Inflammatory macrophage treated with lipopolysaccharide for 1 hour (primary cell): ENCODE results near the gene TMIE.
"Not testable (repeated sequence)": the region's sequence is repeated elsewhere in the genome, so short reads cannot be mapped to it uniquely, and the experiment has no call there.

ENCODE experiments used
- DNase-seq, 2 donors: peaks; one replicate each; pipeline ENCODE4 v3.0.0-alpha.2; 2020 to 2022

TMIE gene

DNA sequence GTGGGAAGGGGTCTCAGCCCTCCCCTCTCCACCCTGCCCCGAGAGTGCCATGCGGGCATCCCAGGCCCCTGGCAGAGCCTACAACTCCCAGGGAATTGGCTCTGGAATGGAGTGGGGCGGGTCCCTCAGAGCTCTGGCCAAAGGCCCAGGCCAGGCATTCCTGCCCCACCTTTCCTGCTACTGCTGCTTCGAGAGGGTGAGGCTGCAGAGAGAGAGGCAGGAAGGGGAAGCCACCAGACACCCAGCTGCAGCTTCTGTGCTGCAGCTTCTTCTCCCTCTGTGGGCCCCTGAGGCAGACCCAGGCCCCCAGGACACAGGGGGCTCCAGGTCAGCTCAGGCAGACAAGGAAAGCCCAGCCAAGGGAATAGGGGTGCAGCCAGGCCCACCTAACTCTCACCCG, 10.4 kb upstream of the TMIE start:
- no peak for DNase-seq

- no peak for DNase-seq
Measured at GRCh38 chr3:46692566-46692990, 8.6 kb upstream of the TMIE start.

GRCh38 chr3:46693038-46693891, 7.9 kb upstream of the TMIE start, which contains the start of gene ALS2CL:
Gene ALS2CL, minus strand, starts transcription at chr3:46693679. Its CDS starts 4,239 bp downstream, at chr3:46689440.
- DNase-seq: peak; percentile 65 to 66

GRCh38 chr3:46693892-46694226, 7.3 kb upstream of the TMIE start:
- DNase-seq: peak; percentile 61 to 67

- no peak for DNase-seq
Measured at GRCh38 chr3:46694520-46694919, 6.7 kb upstream of the TMIE start.

- peak; percentile 91 to 94 for DNase-seq
Measured at GRCh38 chr3:46695177-46695961, 5.8 kb upstream of the TMIE start.

- no peak for DNase-seq
Measured at GRCh38 chr3:46695962-46696894, 5.0 kb upstream of the TMIE start.

GRCh38 chr3:46699676-46700523, 1.3 kb upstream of the TMIE start:
- DNase-seq: peak; percentile 82 to 85

DNA sequence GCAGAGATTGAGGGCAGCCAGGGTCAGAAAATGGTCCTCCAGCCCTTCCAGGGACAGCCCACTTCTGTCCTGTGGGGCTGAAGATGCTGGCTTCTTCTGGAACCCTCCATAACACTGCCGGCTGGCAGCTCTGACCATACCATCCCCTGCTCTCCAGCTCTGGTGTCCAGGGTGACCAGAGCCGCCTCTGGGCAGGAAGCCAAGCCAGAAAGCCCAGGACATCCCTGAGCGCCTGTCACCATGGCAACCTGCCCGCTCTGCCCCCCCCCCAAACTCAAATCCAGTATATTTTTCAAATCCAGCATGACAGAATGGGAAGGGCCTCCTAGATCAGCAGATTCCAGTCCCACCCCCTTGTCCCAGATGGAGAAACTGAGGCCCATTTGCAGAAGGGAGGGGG, 420 bp upstream of the TMIE start:
- DNase-seq: no peak

- no peak for DNase-seq
Measured at GRCh38 chr3:46702246-46703012, 1.2 kb downstream of the TMIE start.

DNA sequence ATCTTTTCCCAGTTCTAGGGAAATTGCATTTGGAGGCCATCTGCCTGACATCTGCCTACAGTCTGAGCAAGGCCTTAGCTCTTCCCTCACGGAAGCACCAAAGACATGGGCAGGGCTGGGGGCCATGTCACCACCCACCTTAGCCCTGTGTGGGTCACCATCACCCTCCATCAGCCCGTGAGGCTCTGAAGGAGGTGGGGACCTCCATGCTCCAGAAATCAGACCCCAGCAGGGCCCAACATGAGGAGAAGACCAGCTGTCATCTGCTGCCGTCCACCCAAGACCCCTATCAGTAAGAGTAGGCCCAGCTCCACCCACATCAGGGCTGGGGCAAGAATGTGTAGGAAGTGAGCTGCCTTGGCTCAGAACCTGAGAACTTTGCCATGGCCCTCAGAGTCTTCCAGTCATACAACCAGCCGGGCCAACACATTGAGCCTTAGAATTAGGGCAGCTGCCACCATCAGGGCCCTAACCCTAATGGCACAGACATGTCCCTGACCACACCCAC, 1.9 kb downstream of the TMIE start:
- no peak for DNase-seq

DNA sequence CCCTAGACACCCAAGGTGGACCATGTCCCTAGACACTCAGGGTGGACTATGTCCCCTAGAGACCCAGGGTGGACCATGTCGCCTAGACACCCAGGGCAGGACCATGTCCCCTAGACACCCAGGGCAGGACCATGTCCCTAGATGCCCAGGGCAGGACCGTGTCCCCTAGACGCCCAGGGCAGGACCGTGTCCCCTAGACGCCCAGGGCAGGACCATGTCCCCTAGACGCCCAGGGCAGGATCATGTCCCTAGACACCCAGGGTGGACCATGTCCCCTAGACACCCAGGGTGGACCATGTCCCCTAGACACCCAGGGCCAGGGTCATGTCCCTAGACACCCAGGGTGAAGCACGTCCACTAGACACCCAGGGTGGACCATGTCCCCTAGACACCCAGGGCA, 3.2 kb downstream of the TMIE start:
- not testable (repeated sequence) for DNase-seq

- DNase-seq: peak; percentile 41 to 80
Measured at GRCh38 chr3:46705022-46705530, 3.9 kb downstream of the TMIE start.

DNA sequence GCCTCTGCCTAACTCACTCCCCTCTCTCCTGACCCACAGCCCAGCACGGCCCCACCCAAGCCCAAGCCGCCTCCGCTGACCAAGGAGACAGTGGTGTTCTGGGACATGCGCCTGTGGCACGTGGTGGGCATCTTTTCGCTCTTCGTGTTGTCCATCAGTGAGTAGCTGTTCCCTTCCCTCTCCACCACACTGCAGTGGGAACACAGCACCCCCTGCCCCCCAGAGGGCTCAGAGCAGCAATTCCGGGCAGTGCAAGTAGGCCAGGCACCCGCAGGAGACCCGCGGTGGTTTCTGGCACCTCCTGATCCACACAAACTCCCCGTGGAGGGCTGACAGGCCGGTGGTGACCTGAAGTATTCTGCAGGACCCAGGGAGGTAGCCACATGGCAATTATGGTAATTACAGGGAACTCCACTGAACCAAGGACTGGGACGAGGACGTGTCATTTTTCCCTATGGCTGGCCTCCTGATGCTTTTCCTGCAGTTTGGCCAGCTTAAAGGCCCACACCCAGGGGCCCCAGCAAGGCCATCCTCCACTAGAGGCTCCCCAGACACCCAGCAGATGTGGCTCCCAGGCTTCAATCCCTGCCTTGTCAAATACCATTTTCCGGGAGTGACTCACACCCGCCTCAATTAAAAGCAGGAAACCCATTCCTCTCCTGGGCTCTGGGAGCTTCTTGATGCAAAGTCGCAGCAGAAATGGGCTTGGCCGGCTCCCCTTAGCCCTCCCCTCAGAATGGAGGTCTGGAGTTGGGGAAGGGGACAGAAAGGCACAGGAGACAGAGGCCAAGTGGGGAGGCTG, 4.8 kb downstream of the TMIE start:
- no peak for DNase-seq

- DNase-seq: no peak
Measured at GRCh38 chr3:46706771-46707582, 5.8 kb downstream of the TMIE start.

DNA sequence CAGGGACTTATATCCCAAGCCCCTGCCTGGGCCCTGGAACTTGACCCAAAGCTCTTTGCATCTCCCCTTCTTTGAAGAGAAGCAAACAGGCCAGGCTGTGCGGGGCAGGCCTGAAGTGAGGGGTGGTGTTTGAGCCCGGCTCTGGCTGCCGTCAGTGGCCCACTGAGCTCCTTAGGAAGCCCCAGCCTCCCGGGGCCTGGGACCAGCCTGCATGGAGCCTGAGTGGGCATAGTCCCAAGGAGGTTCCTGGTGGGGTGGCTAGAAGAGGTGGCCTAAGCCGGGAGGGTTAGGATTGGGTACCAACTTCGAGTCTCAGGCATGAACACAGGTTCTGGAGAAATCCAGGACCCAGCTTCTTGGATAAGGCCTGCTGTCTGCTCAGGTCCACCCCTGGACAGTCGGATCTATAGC, 6.4 kb downstream of the TMIE start:
- DNase-seq: no peak

- DNase-seq: no peak
Measured at GRCh38 chr3:46708401-46709156, 7.4 kb downstream of the TMIE start.

DNA sequence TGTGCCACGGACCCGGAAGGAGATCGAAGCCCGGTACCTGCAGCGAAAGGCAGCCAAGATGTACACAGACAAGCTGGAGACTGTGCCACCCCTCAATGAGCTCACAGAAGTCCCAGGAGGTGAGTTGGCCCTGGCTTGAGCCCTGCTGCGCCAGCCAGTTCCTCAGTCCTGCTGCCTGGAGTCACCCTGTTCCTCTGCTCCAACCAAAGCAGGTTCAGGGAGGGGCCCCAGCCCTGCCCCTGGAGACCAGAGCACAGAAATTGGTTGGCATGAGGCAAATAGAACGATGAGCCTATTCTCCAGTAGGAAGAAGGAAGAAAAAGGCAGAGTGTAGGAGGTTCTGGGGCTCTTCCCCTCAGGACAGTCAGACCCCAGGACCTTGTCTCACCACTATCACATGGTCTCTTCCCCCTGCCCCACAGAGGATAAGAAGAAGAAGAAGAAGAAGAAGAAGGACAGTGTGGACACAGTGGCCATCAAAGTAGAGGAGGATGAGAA, 8.0 kb downstream of the TMIE start:
- no peak for DNase-seq
